Heart right ventricle (tissue), 16 donors: Measurements from ENCODE around the gene NLRP7. TPM values are rescaled to one million over a fixed set of nuclear protein-coding genes. Genes with fewer than 3 reads are reported as not detected.
"Not testable (repeated sequence)": the region's sequence is repeated elsewhere in the genome, so short reads cannot be mapped to it uniquely, and the experiment has no call there.

Experiments
- ATAC-seq, 8 donors: fragments of 200-7000 bp; cut with Tn5 transposase; one replicate each; pipeline ENCODE4 v1.9.1; 2020; ENCODE audit warnings: mild to moderate bottlenecking in 8 of 8, moderate library complexity in 8 of 8, moderate number of reproducible peaks in 1 of 8
- DNase-seq, 2 donors: peaks; one replicate each; pipeline ENCODE4 v3.0.0-alpha.2; 2020
- H3K27ac ChIP-seq, 10 donors: fragments of 200-600 bp; sonication (generic) in 2 of 10; one replicate each; pipeline versions ENCODE4 v1.5.0 to v1.8.0; 2020 to 2022; ENCODE audit warnings: mild to moderate bottlenecking in 3 of 10
- H3K27me3 ChIP-seq, 7 donors: fragments of 200-600 bp; one replicate each; pipeline ENCODE4 v1.8.0; 2021 to 2022; ENCODE audit warnings: mild to moderate bottlenecking in 2 of 7
- H3K36me3 ChIP-seq, 9 donors: fragments of 200-600 bp; sonication (generic) in 1 of 9; one replicate each; pipeline versions ENCODE4 v1.5.0 to v1.8.0; 2020 to 2022; ENCODE audit warnings: mild to moderate bottlenecking in 2 of 9
- H3K4me1 ChIP-seq, 9 donors: fragments of 200-600 bp; sonication (generic) in 1 of 9; one replicate each; pipeline versions ENCODE4 v1.5.0 to v1.8.0; 2020 to 2022; ENCODE audit warnings: mild to moderate bottlenecking in 4 of 9
- H3K4me3 ChIP-seq, 10 donors: fragments of 200-600 bp; sonication (generic) in 2 of 10; one replicate each; pipeline versions ENCODE4 v1.5.0 to v1.8.0; 2020 to 2022; ENCODE audit warnings: mild to moderate bottlenecking in 7 of 10, moderate library complexity in 2 of 10
- H3K9me3 ChIP-seq, 11 donors: fragments of 200-600 bp in 10 of 11; sonication (generic) in 2 of 11; one replicate each; pipeline versions ENCODE4 v1.5.0 to v1.8.0; 2013 to 2022; ENCODE audit warnings: mild to moderate bottlenecking in 2 of 11, control low read depth in 1 of 11, moderate library complexity in 1 of 11
- CTCF ChIP-seq, 9 donors: fragments of 200-600 bp; sonication (generic) in 2 of 9; IDR thresholded peaks; one replicate each; pipeline versions ENCODE4 v1.5.0 to v1.8.0; 2021 to 2022; ENCODE audit warnings: antibody characterized with exemption in 9 of 9, mild to moderate bottlenecking in 5 of 9, moderate library complexity in 1 of 9
- WGBS, 2 donors: extraction: QIAGEN DNeasy Blood & Tissue Kit; methylation state at CpG; one replicate each; pipeline ENCODE4 v1.1.7; 2013; ENCODE audit warnings: inconsistent platforms in 1 of 2; 5-methylcytosine and 5-hydroxymethylcytosine counted together
- intact Hi-C, 10 donors: fragments of 100-400 bp; cut with DNase I; formaldehyde crosslinking; loops; one replicate each; pipeline versions ENCODE4 v1.11.1 to v1.14.2; 2022
- polyA plus RNA-seq, 2 donors: library from polyadenylated mRNA; stranded (reverse); fragments of 200-250 nt; gene quantifications; one replicate each; pipeline ENCODE4 v1.2.3, GENCODE V29; 2013
- total RNA-seq, 10 donors: library from RNA; stranded (reverse); fragmentation: NEBNext Ultra II Directional in 3 of 10; extraction: Animal tissue kit (Norgen Biotek cat#: 25700) in 3 of 10; gene quantifications; one replicate each; pipeline versions ENCODE4 v1.2.1 to v1.2.4, GENCODE V29; 2021 to 2023
- donor health status: Arrhythmogenic right ventricular cardiomyopathy.
- donor health status: ischemic (EF 13 %, LVEDD 7.1; RV severe dilation, severe dysfunction).
- donor health status: healthy with polysubstance abuse.
- donor health status: DM: no; HTN: yes; CAD: no.
- donor health status: DM: no; HTN: no; CAD: no.
- donor health status: ischemic (EF 25% LVEDD 6.9; RV normal size, moderate dysfunction).
- donor health status: ischemic (EF 25% LVEDD 5.7; RV mildly dilated, moderate dysfunction).
- donor health status: healthy.
- donor health status: DM: yes; HTN: yes; CAD: no.
- donor health status: Ischemic cardiomyopathy.
- donor health status: ischemic (EF 35%, LVEDD 5.7; RV mildly dilated, moderate dysfunction).
- donor health status: nonischemic (EF 11% LVEDD 7.7; RV severe dilation, severe dysfunction).
- donor health status: DM: yes; HTN: yes; CAD: no.
- donor health status: PGD.
- donor health status: ischemic (EF 29% LVEDD 5.4; RV normal size, mild dysfunction).
- donor health status: nonischemic (EF 23%, LVEDD 6.1; RV moderate dilation, normal function).

NLRP7 gene
- total and polyA plus RNA-seq, 12 donors = not detected

- WGBS, 2 donors = 82 to 86% methylated on average over 4 of the region's 4 CpGs
- no peaks in the 10 kb centered on the region for H3K9me3 ChIP-seq
Observed at GRCh38 chr19:54969647-54970046, 22.3 kb upstream of the NLRP7 start.

GRCh38 chr19:54967611-54968010 is 20.3 kb upstream of the NLRP7 start:
- Histone ChIP-seq H3K4me3 (no peak overlapping the region), H3K27ac (no peak overlapping the region), H3K9me3 (no peaks in the 10 kb centered on the region), H3K4me1 (no peaks in the 10 kb centered on the region), H3K27me3 (peaks cover 0 to 14% (median 6%) of the 10 kb centered on the region in 7 donors), H3K36me3 (no peaks in the 10 kb centered on the region)
- intact Hi-C loops = no loop called here
- WGBS, 2 donors = 89 to 90% methylated on average over 3 of the region's 3 CpGs
- no peak for ATAC-seq
- no peak for TF ChIP-seq CTCF (IDR thresholded peaks at IDR 0.05)
- DNase-seq = no peak

More at GRCh38 chr19:54969647-54970046, 22.3 kb upstream of the NLRP7 start:
- DNase-seq = no peak
- no peak for ATAC-seq
- no peaks in the 10 kb centered on the region for H3K4me1 ChIP-seq
- intact Hi-C loops = no loop called here
- H3K4me3 ChIP-seq = no peak overlapping the region
- peaks cover 0 to 14% (median 6%) of the 10 kb centered on the region in 7 donors for H3K27me3 ChIP-seq
- TF ChIP-seq CTCF (IDR thresholded peaks at IDR 0.05) = no peak
- H3K36me3 ChIP-seq = no peaks in the 10 kb centered on the region
- H3K27ac ChIP-seq = no peak overlapping the region

GRCh38 chr19:54965055-54965454 is 17.7 kb upstream of the NLRP7 start:
- DNase-seq, ATAC-seq, H3K9me3 ChIP-seq, H3K27ac ChIP-seq, intact Hi-C loops, H3K4me1 ChIP-seq, H3K4me3 ChIP-seq, H3K36me3 ChIP-seq: not testable (repeated sequence)
- 97% methylated on average over 15 of the region's 15 CpGs; no CpG with 5 or more reads in 1 of the 2 donors for WGBS, 2 donors
- peaks cover 0 to 12% (median 8%) of the 10 kb centered on the region in 7 donors for H3K27me3 ChIP-seq

GRCh38 chr19:54959840-54960239 is 12.5 kb upstream of the NLRP7 start:
- Histone ChIP-seq H3K27ac (no peak overlapping the region), H3K9me3 (no peaks in the 10 kb centered on the region), H3K27me3 (peaks cover 0 to 15% (median 0%) of the 10 kb centered on the region in 7 donors), H3K4me3 (no peak overlapping the region), H3K4me1 (peaks cover 0 to 12% (median 0%) of the 10 kb centered on the region in 9 donors), H3K36me3 (no peaks in the 10 kb centered on the region)
- WGBS, 2 donors = 71 to 75% methylated on average over 8 of the region's 8 CpGs
- intact Hi-C loops = no loop called here
- TF ChIP-seq CTCF (IDR thresholded peaks at IDR 0.05) = no peak
- no peak for ATAC-seq
- DNase-seq = no peak

- WGBS, 2 donors = 87 to 89% methylated on average over 11 of the region's 11 CpGs
- H3K4me3 ChIP-seq = no peak overlapping the region
- H3K27me3 ChIP-seq = peaks cover 0 to 35% (median 4%) of the 10 kb centered on the region in 7 donors
- H3K36me3 ChIP-seq = no peaks in the 10 kb centered on the region
- no peak for TF ChIP-seq CTCF (IDR thresholded peaks at IDR 0.05)
- peaks cover 0 to 21% (median 0%) of the 10 kb centered on the region in 9 donors for H3K4me1 ChIP-seq
- DNase-seq (no peak), ATAC-seq (no peak)
- no peak overlapping the region for H3K27ac ChIP-seq
- H3K9me3 ChIP-seq = no peaks in the 10 kb centered on the region
- intact Hi-C loops = no loop called here
Observed at GRCh38 chr19:54955376-54955775, 8.0 kb upstream of the NLRP7 start.

GRCh38 chr19:54953345-54953713 is 6.0 kb upstream of the NLRP7 start:
- H3K27me3 ChIP-seq = peaks cover 0 to 25% (median 13%) of the 10 kb centered on the region in 7 donors
- ATAC-seq, intact Hi-C loops, H3K4me1 ChIP-seq, DNase-seq, H3K9me3 ChIP-seq, H3K27ac ChIP-seq, H3K36me3 ChIP-seq, H3K4me3 ChIP-seq: not testable (repeated sequence)
- 62 to 63% methylated on average over 10 of the region's 10 CpGs for WGBS, 2 donors
